GM12878 (cell line): ENCODE measurements around the gene DEF6. TPM values are rescaled to one million over a fixed set of nuclear protein-coding genes. Genes with fewer than 3 reads are reported as not detected.

Source experiments
- ATF7 ChIP-seq: fragments of 450-650 bp; IDR thresholded peaks from 2 replicates; pipeline ENCODE4 v1.6.1; 2016; ENCODE audit warnings: low read depth, mild to moderate bottlenecking
- CEBPB ChIP-seq, 2 experiments: fragments of 150-350 bp in 1 of 2; IDR thresholded peaks; 2 replicates each; pipeline ENCODE4 v1.6.1; 2012 to 2014; ENCODE audit warnings: low read depth in 2 of 2, low read length in 2 of 2, borderline replicate concordance in 1 of 2, inconsistent platforms in 1 of 2
- CHD4 ChIP-seq: fragments of 200-600 bp; sonication (generic); IDR thresholded peaks from 2 replicates; pipeline ENCODE4 v1.6.1; 2016; ENCODE audit warnings: mild to moderate bottlenecking
- ELK1 ChIP-seq: IDR thresholded peaks from 2 replicates; pipeline ENCODE4 v1.6.1; 2012; ENCODE audit warnings: low read depth, low read length, improper control_type of control experiment
- HDGF ChIP-seq: fragments of 450-650 bp; IDR thresholded peaks from 2 replicates; pipeline ENCODE4 v1.6.1; 2016; ENCODE audit warnings: antibody characterized with exemption
- IKZF2 ChIP-seq, 2 experiments: fragments of 450-650 bp; IDR thresholded peaks; 2 replicates each; pipeline ENCODE4 v1.6.1; 2017; ENCODE audit warnings: mild to moderate bottlenecking in 2 of 2, moderate library complexity in 2 of 2
- IRF3 ChIP-seq: fragments of 450-650 bp; IDR thresholded peaks from 2 replicates; pipeline ENCODE4 v1.6.1; 2014; ENCODE audit warnings: mild to moderate bottlenecking
- IRF4 ChIP-seq: IDR thresholded peaks from 2 replicates; pipeline ENCODE4 v1.6.1; 2011; ENCODE audit warnings: low read depth, low read length
- KLF5 ChIP-seq: fragments of 450-650 bp; IDR thresholded peaks from 2 replicates; pipeline ENCODE4 v1.6.1; 2014; ENCODE audit warnings: mild to moderate bottlenecking; ENCODE audit not compliant: partially characterized antibody
- MTA2 ChIP-seq: fragments of 450-650 bp; IDR thresholded peaks from 2 replicates; pipeline ENCODE4 v1.6.1; 2016; ENCODE audit warnings: low read depth, mild to moderate bottlenecking, moderate library complexity
- MYC ChIP-seq: IDR thresholded peaks from 2 replicates; pipeline ENCODE4 v1.6.1; 2011; ENCODE audit warnings: mild to moderate bottlenecking, low read length, moderate library complexity, inconsistent platforms; ENCODE audit not compliant: insufficient read depth, insufficient replicate concordance, insufficient read length, severe bottlenecking
- NFXL1 ChIP-seq: fragments of 450-650 bp; IDR thresholded peaks from 2 replicates; pipeline ENCODE4 v1.6.1; 2017; ENCODE audit warnings: antibody characterized with exemption, mild to moderate bottlenecking, borderline replicate concordance
- NR2C1 ChIP-seq: fragments of 450-650 bp; IDR thresholded peaks from 2 replicates; pipeline ENCODE4 v1.6.1; 2017; ENCODE audit warnings: antibody characterized with exemption, mild to moderate bottlenecking, moderate library complexity
- POLR2A ChIP-seq: IDR thresholded peaks from 2 replicates; pipeline ENCODE4 v1.6.1; 2011; ENCODE audit warnings: low read depth, mild to moderate bottlenecking, low read length
- PRDM15 ChIP-seq: fragments of 450-650 bp; formaldehyde crosslinking; IDR thresholded peaks from 2 replicates; pipeline ENCODE4 v1.4.0; 2020; ENCODE audit warnings: mild to moderate bottlenecking, moderate library complexity
- RBBP5 ChIP-seq: fragments of 200-600 bp; sonication (generic); conservative IDR thresholded peaks from 2 replicates; pipeline ENCODE4 v1.6.1; 2016
- RUNX3 ChIP-seq: IDR thresholded peaks from 2 replicates; pipeline ENCODE4 v1.6.1; 2012; ENCODE audit warnings: low read length, inconsistent platforms
- SIX5 ChIP-seq: IDR thresholded peaks from 2 replicates; pipeline ENCODE4 v1.6.1; 2011; ENCODE audit warnings: mild to moderate bottlenecking, low read depth, low read length, moderate library complexity; ENCODE audit not compliant: severe bottlenecking
- SMAD1 ChIP-seq: fragments of 450-650 bp; IDR thresholded peaks from 2 replicates; pipeline ENCODE4 v1.6.1; 2018; ENCODE audit warnings: mild to moderate bottlenecking, low read depth; ENCODE audit not compliant: partially characterized antibody
- SPI1 ChIP-seq: IDR thresholded peaks from 2 replicates; pipeline ENCODE4 v1.6.1; 2011; ENCODE audit warnings: low read depth, mild to moderate bottlenecking, low read length, moderate library complexity, borderline replicate concordance; ENCODE audit not compliant: insufficient read depth
- SREBF1 ChIP-seq: IDR thresholded peaks from 2 replicates; pipeline ENCODE4 v1.6.1; 2012; ENCODE audit warnings: mild to moderate bottlenecking, low read length
- STAT1 ChIP-seq: fragments of 450-650 bp; conservative IDR thresholded peaks from 2 replicates; pipeline ENCODE4 v1.6.1; 2014; ENCODE audit warnings: antibody characterized with exemption, mild to moderate bottlenecking
- TCF3 ChIP-seq: IDR thresholded peaks from 2 replicates; pipeline ENCODE4 v1.6.1; 2012; ENCODE audit warnings: low read depth, mild to moderate bottlenecking, low read length, borderline replicate concordance; ENCODE audit not compliant: insufficient read depth
- USF2 ChIP-seq: IDR thresholded peaks from 2 replicates; pipeline ENCODE4 v1.6.1; 2011; ENCODE audit warnings: low read depth, low read length, improper control_type of control experiment, borderline replicate concordance
- YY1 ChIP-seq: IDR thresholded peaks from 2 replicates; pipeline ENCODE4 v1.6.1; 2011; ENCODE audit warnings: low read depth, mild to moderate bottlenecking, low read length
- ZNF217 ChIP-seq: fragments of 450-650 bp; IDR thresholded peaks from 2 replicates; pipeline ENCODE4 v1.6.1; 2017; ENCODE audit warnings: antibody characterized with exemption, mild to moderate bottlenecking
- polyA plus RNA-seq, 11 experiments: library from polyadenylated mRNA; depleted of rRNA in 4 of 11; unstranded in 6 of 11; stranded (reverse) in 5 of 11; fragments of >200 nt; fragmentation: Nextera tagmentation in 4 of 11; fragmentation: Illumina TruSeq in 1 of 11; extraction: Ambion mirVana in 4 of 11; extraction: Trizol in 1 of 11; gene quantifications; 1 replicate in 1 of 11; 2 replicates in 10 of 11; pipeline versions ENCODE4 v1.2.1 to v1.2.3, GENCODE V29; 2011 to 2016; ENCODE audit warnings: inconsistent platforms in 2 of 11, missing spikeins in 2 of 11, low read depth in 1 of 11
- total RNA-seq, 4 experiments: library from RNA; depleted of rRNA in 3 of 4; stranded (reverse); fragments of >200 nt in 3 of 4; fragmentation: Illumina TruSeq in 1 of 4; extraction: Trizol in 1 of 4; gene quantifications; 2 replicates each; pipeline versions ENCODE4 v1.2.1 to v1.2.3, GENCODE V29; 2013 to 2021

The DEF6 gene
- total and polyA plus RNA-seq, 10 of the 15 experiments (the other 5 are each of a cell fraction or from before 2014, with no cell fraction given), result 3.3 to 69.5 (median 48.8) TPM

- no peak for TF ChIP-seq KLF5
- TF ChIP-seq SPI1, result 0 out of 2 replicates have a peak, but pooled peaks have one; percentile 10
- TF ChIP-seq RBBP5, result no peak
- TF ChIP-seq CEBPB (IDR thresholded peaks at IDR 0.05; ENCODE audit: borderline replicate concordance in 1 of 2, low read depth in 2 of 2, low read length in 2 of 2), result peak in 1 of 2 experiments; percentile 11; a peak in 1 of 4 replicates
- no peak for TF ChIP-seq SIX5
- 0 out of 2 replicates have a peak, but pooled peaks have one; percentile 18 for TF ChIP-seq TCF3
- peak; percentile 82 for TF ChIP-seq RUNX3
- TF ChIP-seq IRF4, result no peak
- no peak for TF ChIP-seq STAT1
- no peak for TF ChIP-seq ZNF217
- TF ChIP-seq ATF7, result no peak
- peak; percentile 85 for TF ChIP-seq YY1
- TF ChIP-seq MYC, result no peak
- TF ChIP-seq IKZF2 (IDR thresholded peaks at IDR 0.05), result no peak
- no peak for TF ChIP-seq CHD4
- no peak for TF ChIP-seq USF2
- TF ChIP-seq PRDM15 (CRISPR knock-in tag), result no peak
- TF ChIP-seq HDGF, result no peak
- TF ChIP-seq NFXL1, result no peak
- no peak; the same call in 1 of the 2 replicates for TF ChIP-seq IRF3
- TF ChIP-seq POLR2A, result 0 out of 2 replicates have a peak, but pooled peaks have one; percentile 41
- TF ChIP-seq SMAD1, result no peak
- TF ChIP-seq NR2C1, result no peak
- no peak for TF ChIP-seq SREBF1
- TF ChIP-seq MTA2, result no peak
- no peak for TF ChIP-seq ELK1
These were observed 44.9 kb downstream of the DEF6 start, which contains the start of gene PPARD (continued) for GRCh38 chr6:35342258-35343091.
